IMR-90 (cell line): ENCODE results near the gene PERM1. TPM values are rescaled to one million over a fixed set of nuclear protein-coding genes. Genes with fewer than 3 reads are reported as not detected.
"Not testable (repeated sequence)": the region's sequence is repeated elsewhere in the genome, so short reads cannot be mapped to it uniquely, and the experiment has no call there.

Source experiments
- ATAC-seq: fragments of 200-7000 bp; cut with Tn5 transposase; 2 replicates; pipeline ENCODE4 v1.9.1; 2020; ENCODE audit warnings: low read depth, mild to moderate bottlenecking, moderate library complexity
- BruUV-seq: library from RNA; stranded (reverse); fragments of 400-500 nt; replicated peaks from 2 replicates; lab custom pipeline; 2021; lab: Mats Ljungman, UMichigan
- CTCF ChIA-PET: fragments of 300-600 bp; formaldehyde crosslinking; extraction: SDS; loops from one replicate; lab custom pipeline; 2021; ENCODE audit warnings: antibody characterized with exemption; lab: Yijun Ruan, JAX
- POLR2A ChIA-PET: fragments of 300-600 bp; sonication (Branson Sonifier 250); formaldehyde crosslinking; loops from one replicate; lab custom pipeline; 2022; ENCODE audit warnings: antibody characterized with exemption; ENCODE audit not compliant: unreplicated experiment; lab: Charles Lee
- DNase-seq: peaks from one replicate; pipeline ENCODE4 v3.0.0; 2013
- H2AFZ ChIP-seq: replicated peaks from 2 replicates; pipeline ENCODE3; 2013; ENCODE audit warnings: low read length, mild to moderate bottlenecking; ENCODE audit not compliant: poor library complexity
- H2AK5ac ChIP-seq: 2 replicates; pipeline ENCODE4 v1.6.1; 2013; ENCODE audit warnings: low read depth, low read length, inconsistent platforms
- H2AK9ac ChIP-seq: replicated peaks from 2 replicates; pipeline ENCODE3; 2013; ENCODE audit warnings: mild to moderate bottlenecking, low read depth, low read length, moderate library complexity; ENCODE audit not compliant: poor library complexity
- H2BK120ac ChIP-seq: 2 replicates; pipeline ENCODE4 v1.6.1; 2013; ENCODE audit warnings: low read depth, low read length, inconsistent platforms
- H2BK15ac ChIP-seq: 3 replicates; pipeline ENCODE4 v1.6.1; 2013; ENCODE audit warnings: low read depth, low read length, inconsistent platforms
- H2BK20ac ChIP-seq: 2 replicates; pipeline ENCODE4 v1.6.1; 2013; ENCODE audit warnings: low read depth, mild to moderate bottlenecking, inconsistent platforms, low read length, moderate library complexity
- H2BK5ac ChIP-seq: 2 replicates; pipeline ENCODE4 v1.6.1; 2013; ENCODE audit warnings: mild to moderate bottlenecking, low read depth, low read length, inconsistent platforms; ENCODE audit not compliant: poor library complexity, severe bottlenecking
- H3K14ac ChIP-seq: replicated peaks from 2 replicates; pipeline ENCODE4 v1.6.1; 2013; ENCODE audit warnings: low read depth, low read length, inconsistent platforms
- H3K18ac ChIP-seq: 2 replicates; pipeline ENCODE4 v1.6.1; 2013; ENCODE audit warnings: low read depth, low read length, control low read depth
- H3K23ac ChIP-seq: 2 replicates; pipeline ENCODE4 v1.6.1; 2013; ENCODE audit warnings: low read depth, low read length, inconsistent platforms
- H3K27ac ChIP-seq: 2 replicates; pipeline ENCODE4 v1.5.1; 2013; ENCODE audit warnings: mild to moderate bottlenecking, control low read depth, low read length; ENCODE audit not compliant: insufficient read depth
- H3K27me3 ChIP-seq: 2 replicates; pipeline ENCODE4 v1.6.1; 2013; ENCODE audit warnings: low read length; ENCODE audit not compliant: control insufficient read depth, insufficient read depth
- H3K36me3 ChIP-seq: 2 replicates; pipeline ENCODE4 v1.6.1; 2013; ENCODE audit warnings: low read length, mixed read lengths; ENCODE audit not compliant: control insufficient read depth, insufficient read depth
- H3K4ac ChIP-seq: 2 replicates; pipeline ENCODE4 v1.6.1; 2013; ENCODE audit warnings: low read depth, low read length, inconsistent platforms
- H3K4me1 ChIP-seq: 2 replicates; pipeline ENCODE4 v1.6.1; 2013; ENCODE audit warnings: low read length, mixed read lengths; ENCODE audit not compliant: control insufficient read depth, insufficient read depth
- H3K4me2 ChIP-seq: 2 replicates; pipeline ENCODE4 v1.6.1; 2013; ENCODE audit warnings: low read depth, mild to moderate bottlenecking, control low read depth, low read length, moderate library complexity
- H3K4me3 ChIP-seq: 2 replicates; pipeline ENCODE4 v1.5.1; 2013; ENCODE audit warnings: low read depth, mild to moderate bottlenecking, control low read depth, low read length, moderate library complexity; ENCODE audit not compliant: insufficient read depth
- H3K56ac ChIP-seq: 2 replicates; pipeline ENCODE4 v1.6.1; 2013; ENCODE audit warnings: low read length, inconsistent platforms; ENCODE audit not compliant: insufficient read depth; ENCODE audit errors: extremely low read depth
- H3K79me1 ChIP-seq, 2 experiments: 2 replicates each; pipeline ENCODE4 v1.6.1; 2013; ENCODE audit warnings: low read length in 2 of 2, inconsistent platforms in 1 of 2, low read depth in 1 of 2
- H3K9ac ChIP-seq: 2 replicates; pipeline ENCODE4 v1.6.1; 2013; ENCODE audit warnings: low read depth, low read length, control low read depth
- H3K9me1 ChIP-seq: 2 replicates; pipeline ENCODE4 v1.6.1; 2013; ENCODE audit warnings: low read length, inconsistent platforms; ENCODE audit not compliant: insufficient read depth
- H3K9me3 ChIP-seq: 2 replicates; pipeline ENCODE4 v1.6.1; 2013; ENCODE audit warnings: low read length; ENCODE audit not compliant: control insufficient read depth, insufficient read depth
- H4K20me1 ChIP-seq: 2 replicates; pipeline ENCODE4 v1.6.1; 2013; ENCODE audit warnings: low read length, inconsistent platforms; ENCODE audit not compliant: insufficient read depth
- H4K5ac ChIP-seq: 2 replicates; pipeline ENCODE4 v1.6.1; 2013; ENCODE audit warnings: mild to moderate bottlenecking, low read depth, low read length, control low read depth
- H4K8ac ChIP-seq, 2 experiments: 2 replicates each; pipeline ENCODE4 v1.6.1; 2013; ENCODE audit warnings: low read depth in 2 of 2, low read length in 2 of 2, control low read depth in 1 of 2, inconsistent platforms in 1 of 2
- H4K91ac ChIP-seq: 2 replicates; pipeline ENCODE4 v1.6.1; 2013; ENCODE audit warnings: low read depth, low read length, inconsistent platforms; ENCODE audit not compliant: insufficient read depth
- CHD1 ChIP-seq: IDR thresholded peaks from 2 replicates; pipeline ENCODE4 v1.6.1; 2012; ENCODE audit warnings: low read depth, low read length, improper control_type of control experiment
- ELK1 ChIP-seq: fragments of 150-350 bp; IDR thresholded peaks from 2 replicates; pipeline ENCODE4 v1.6.1; 2016; ENCODE audit warnings: low read depth, mild to moderate bottlenecking, low read length, moderate library complexity, borderline replicate concordance
- FOS ChIP-seq: fragments of 150-350 bp; IDR thresholded peaks from 2 replicates; pipeline ENCODE4 v1.6.1; 2016; ENCODE audit warnings: low read depth, low read length
- MAFK ChIP-seq: IDR thresholded peaks from 2 replicates; pipeline ENCODE4 v1.6.1; 2012; ENCODE audit warnings: low read depth, low read length, improper control_type of control experiment
- MXI1 ChIP-seq: IDR thresholded peaks from 2 replicates; pipeline ENCODE4 v1.6.1; 2012; ENCODE audit warnings: low read depth, mild to moderate bottlenecking, low read length, moderate library complexity, borderline replicate concordance
- POLR2A ChIP-seq: IDR thresholded peaks from 2 replicates; pipeline ENCODE4 v1.6.1; 2012; ENCODE audit warnings: mild to moderate bottlenecking, low read depth, low read length
- RAD21 ChIP-seq: IDR thresholded peaks from 2 replicates; pipeline ENCODE4 v1.6.1; 2012; ENCODE audit warnings: low read length, improper control_type of control experiment
- SMC3 ChIP-seq: fragments of 150-350 bp; IDR thresholded peaks from 2 replicates; pipeline ENCODE4 v1.6.1; 2016; ENCODE audit warnings: low read depth, mild to moderate bottlenecking, antibody characterized with exemption, low read length, moderate library complexity
- WGBS, 2 experiments: methylation state at CpG; one replicate each; pipeline versions ENCODE4 v1.1.5 to v1.1.7; 2013; ENCODE audit warnings: missing lambda C conversion rate in 2 of 2; ENCODE audit not compliant: insufficient read length in 1 of 2; ENCODE audit errors: extremely low coverage in 2 of 2; 5-methylcytosine and 5-hydroxymethylcytosine counted together
- dilution Hi-C: fragments of 300-500 bp; cut with HindIII; formaldehyde crosslinking; loops from one replicate; pipeline ENCODE4 v1.14.3; 2018; ENCODE audit warnings: low sequenced_read_pairs; ENCODE audit not compliant: unreplicated experiment
- in situ Hi-C: fragments of 300-500 bp; cut with MboI; formaldehyde crosslinking; loops from 3 replicates; pipeline ENCODE4 v1.14.3; 2019; ENCODE audit warnings: low sequenced_read_pairs, inconsistent platforms, mixed read lengths
- intact Hi-C: fragments of 100-400 bp; cut with micrococcal nuclease; formaldehyde crosslinking; loops from 2 replicates; pipeline ENCODE4 v1.10.0; 2022
- polyA plus RNA-seq, 3 experiments: library from polyadenylated mRNA; depleted of rRNA; stranded (reverse); fragments of >200 nt; gene quantifications; 2 replicates each; pipeline ENCODE4 v1.2.3, GENCODE V29; 2012; ENCODE audit warnings: low replicate concordance in 1 of 3
- total RNA-seq: library from RNA; depleted of rRNA; stranded (reverse); fragments of >200 nt; gene quantifications from 2 replicates; pipeline ENCODE4 v1.2.3, GENCODE V29; 2012

Gene PERM1
- total and polyA plus RNA-seq, 2 of the 4 experiments (the other 2 are of a cell fraction), result not detected

GRCh38 chr1:1011396-1011949 lies 29.6 kb upstream of the PERM1 start:
- POLR2A ChIA-PET, result no interaction called here
- CTCF ChIA-PET, result no interaction called here
- DNase-seq (no peak), ATAC-seq (no peak)
- Histone ChIP-seq H3K4me3 (no peak overlapping the region), H3K9me1 (peaks cover 5% of the 10 kb centered on the region; the same call in 1 of the 2 replicates), H2AFZ (no peak overlapping the region), H3K14ac (no peak overlapping the region), H2BK5ac (no peak overlapping the region), H3K36me3 (no peaks in the 10 kb centered on the region), H3K9me3 (no peaks in the 10 kb centered on the region), H3K56ac (no peak overlapping the region), H4K20me1 (no peaks in the 10 kb centered on the region), H4K8ac (no peak overlapping the region), H3K9ac (no peak overlapping the region), H2BK20ac (no peak overlapping the region), H3K4me1 (peaks cover 4% of the 10 kb centered on the region), H3K79me1 (peaks cover 0 to 13% of the 10 kb centered on the region in 2 experiments; a peak in 2 of 4 replicates), H3K27ac (no peak overlapping the region), H4K91ac (no peak overlapping the region), H3K4ac (no peak overlapping the region), H2BK120ac (no peak overlapping the region), H3K27me3 (no peaks in the 10 kb centered on the region), H3K18ac (no peak overlapping the region), H2BK15ac (no peak overlapping the region), H2AK9ac (no peak overlapping the region), H4K5ac (no peak overlapping the region), H2AK5ac (no peak overlapping the region), H3K23ac (peak overlapping the region; percentile 42; the same call in 1 of the 2 replicates), H3K4me2 (no peak overlapping the region)
- TF ChIP-seq CHD1 (no peak), SMC3 (no peak), MXI1 (no peak), ELK1 (no peak), FOS (no peak), RAD21 (no peak), MAFK (no peak), POLR2A (no peak)
- no TSS peak for BruUV-seq
- in situ Hi-C loops (no loop called here), intact Hi-C loops (no loop called here), dilution Hi-C loops (no loop called here)
- WGBS, 2 experiments, result 94% methylated on average over 12 of the region's 14 CpGs; no CpG with 5 or more reads in 1 of the 2 experiments

- H2BK20ac ChIP-seq, intact Hi-C loops, BruUV-seq, H3K9me1 ChIP-seq, H3K4ac ChIP-seq, H2BK120ac ChIP-seq, in situ Hi-C loops, H3K56ac ChIP-seq, H2BK5ac ChIP-seq, H3K36me3 ChIP-seq, H2AK9ac ChIP-seq, H4K8ac ChIP-seq, H3K18ac ChIP-seq, H4K91ac ChIP-seq, H3K27me3 ChIP-seq, H3K4me1 ChIP-seq, H3K23ac ChIP-seq, H3K27ac ChIP-seq, H2AK5ac ChIP-seq, POLR2A ChIA-PET, H2BK15ac ChIP-seq, H4K20me1 ChIP-seq, H3K4me3 ChIP-seq, H3K14ac ChIP-seq, H3K9me3 ChIP-seq, H3K4me2 ChIP-seq, H3K9ac ChIP-seq, ATAC-seq, DNase-seq, H4K5ac ChIP-seq, dilution Hi-C loops, H2AFZ ChIP-seq: not testable (repeated sequence)
- H3K79me1 ChIP-seq, result peaks cover 0 to 16% of the 10 kb centered on the region in 2 experiments; a peak in 2 of 4 replicates
- CTCF ChIA-PET, result interaction anchor here (1.2 kb wide), 1 partner anchor 8 kb away, joined by 3 read pairs; no protein-coding TSS in a partner anchor
- WGBS, 2 experiments, result no CpG with 5 or more reads among the region's 8 CpGs
Measured at GRCh38 chr1:1010131-1010530, 28.2 kb upstream of the PERM1 start.
